MCF 10A (cell line): ENCODE measurements around the gene SPACA5. TPM values are rescaled to one million over a fixed set of nuclear protein-coding genes. Genes with fewer than 3 reads are reported as not detected.
"Not testable (repeated sequence)": the region's sequence is repeated elsewhere in the genome, so short reads cannot be mapped to it uniquely, and the experiment has no call there.

Source experiments
- BruUV-seq: library from RNA; stranded (reverse); fragments of 400-500 nt; replicated peaks from 2 replicates; lab custom pipeline; 2021; lab: Mats Ljungman, UMichigan
- CTCF ChIA-PET: fragments of 300-600 bp; sonication (Branson Sonifier 250); formaldehyde crosslinking; extraction: SDS; loops from one replicate; lab custom pipeline; 2021; ENCODE audit warnings: antibody characterized with exemption, inconsistent platforms; lab: Yijun Ruan, JAX
- POLR2A ChIA-PET: fragments of 300-600, 350-650 bp; sonication (Branson Sonifier 250); formaldehyde crosslinking; extraction: SDS; loops from one replicate; lab custom pipeline; 2020; ENCODE audit warnings: antibody characterized with exemption, inconsistent platforms; lab: Yijun Ruan, JAX
- DNase-seq: peaks from one replicate; pipeline ENCODE4 v3.0.0-alpha.2; 2018; ENCODE audit not compliant: unreplicated experiment
- H3K27ac Mint-ChIP-seq: one replicate; pipeline ENCODE4 v1.8.0; 2022; ENCODE audit warnings: mild to moderate bottlenecking, low read depth, mixed read lengths; ENCODE audit not compliant: unreplicated experiment
- H3K27me3 Mint-ChIP-seq: one replicate; pipeline ENCODE4 v1.8.0; 2022; ENCODE audit warnings: mixed read lengths; ENCODE audit not compliant: insufficient read depth, unreplicated experiment
- H3K36me3 Mint-ChIP-seq: one replicate; pipeline ENCODE4 v1.8.0; 2022; ENCODE audit warnings: mild to moderate bottlenecking, moderate library complexity, mixed read lengths; ENCODE audit not compliant: insufficient read depth, unreplicated experiment
- H3K4me1 Mint-ChIP-seq: one replicate; pipeline ENCODE4 v1.8.0; 2022; ENCODE audit warnings: mixed read lengths; ENCODE audit not compliant: insufficient read depth, unreplicated experiment
- H3K4me3 Mint-ChIP-seq: one replicate; pipeline ENCODE4 v1.8.0; 2022; ENCODE audit warnings: mild to moderate bottlenecking, moderate library complexity, mixed read lengths; ENCODE audit not compliant: unreplicated experiment
- H3K9me3 Mint-ChIP-seq: one replicate; pipeline ENCODE4 v1.8.0; 2022; ENCODE audit warnings: mixed read lengths; ENCODE audit not compliant: unreplicated experiment
- CTCF ChIP-seq: fragments of 200-600 bp; IDR thresholded peaks from one replicate; pipeline ENCODE4 v1.8.0; 2022; ENCODE audit warnings: antibody characterized with exemption, mild to moderate bottlenecking; ENCODE audit not compliant: unreplicated experiment
- intact Hi-C: fragments of 100-400 bp; cut with micrococcal nuclease; formaldehyde crosslinking; loops from 2 replicates; pipeline ENCODE4 v1.14.1; 2022
- total RNA-seq: library from RNA; stranded (reverse); gene quantifications from 2 replicates; pipeline ENCODE4 v1.2.3, GENCODE V29; 2022

Gene SPACA5
- total RNA-seq, 1 experiment from 2014 or later = not detected

GRCh38 chrX:48021026-48021900 lies 14.5 kb downstream of the SPACA5 start:
- H3K36me3 Mint-ChIP-seq = no peaks in the 10 kb centered on the region
- H3K4me1 Mint-ChIP-seq = peaks cover 5% of the 10 kb centered on the region
- peak; percentile 73 for DNase-seq
- no peak for TF ChIP-seq CTCF
- POLR2A ChIA-PET = interaction anchor here (1.0 to 1.2 kb wide), 2 partner anchors 185 to 205 kb away, joined by 5 to 7 read pairs; no protein-coding TSS in a partner anchor
- no peaks in the 10 kb centered on the region for H3K9me3 Mint-ChIP-seq
- CTCF ChIA-PET = interaction anchor here (0.8 kb wide), 1 partner anchor 139 kb away, joined by 4 read pairs; no protein-coding TSS in a partner anchor
- intact Hi-C loops = loop anchor here (10.0 kb wide), 1 partner anchor 826 kb away; the partner anchor contains the start of gene UBA1
- no TSS peak for BruUV-seq
- peak overlapping the region; percentile 89 for H3K4me3 Mint-ChIP-seq
- peak overlapping the region; percentile 96 for H3K27ac Mint-ChIP-seq
- no peaks in the 10 kb centered on the region for H3K27me3 Mint-ChIP-seq

- ChIA-PET CTCF (no interaction called here), POLR2A (no interaction called here)
- intact Hi-C loops = loop anchor here (10.0 kb wide), 1 partner anchor 827 kb away; the partner anchor contains the start of gene UBA1
- Mint-ChIP-seq H3K9me3 (no peaks in the 10 kb centered on the region), H3K4me1 (peaks cover 5% of the 10 kb centered on the region), H3K27me3 (no peaks in the 10 kb centered on the region), H3K4me3 (peak overlapping the region; percentile 89), H3K27ac (peak overlapping the region; percentile 96), H3K36me3 (no peaks in the 10 kb centered on the region)
- TF ChIP-seq CTCF = no peak
- BruUV-seq = no TSS peak
- DNase-seq = no peak
These were observed 15.3 kb downstream of the SPACA5 start for GRCh38 chrX:48022100-48022499.

- Mint-ChIP-seq H3K27me3 (no peaks in the 10 kb centered on the region), H3K4me1 (peaks cover 5% of the 10 kb centered on the region), H3K27ac (no peak overlapping the region), H3K9me3 (no peaks in the 10 kb centered on the region), H3K36me3 (no peaks in the 10 kb centered on the region), H3K4me3 (no peak overlapping the region)
- no peak for DNase-seq
- no peak for TF ChIP-seq CTCF
- ChIA-PET POLR2A (no interaction called here), CTCF (no interaction called here)
- BruUV-seq = no TSS peak
- intact Hi-C loops = loop anchor here (10.0 kb wide), 1 partner anchor 828 kb away; the partner anchor contains the start of gene UBA1
These were observed 15.9 kb downstream of the SPACA5 start for GRCh38 chrX:48022738-48023137.

GRCh38 chrX:48025561-48025960 lies 18.8 kb downstream of the SPACA5 start:
- H3K27me3 Mint-ChIP-seq = no peaks in the 10 kb centered on the region
- ChIA-PET POLR2A (interaction anchor here (0.7 kb wide), 1 partner anchor 9 kb away, joined by 3 read pairs; no protein-coding TSS in a partner anchor), CTCF (interaction anchor here (0.6 to 2.1 kb wide), 4 partner anchors 23 to 490 kb away, joined by 3 to 14 read pairs (median 4); no protein-coding TSS in a partner anchor)
- H3K27ac Mint-ChIP-seq = no peak overlapping the region
- no peak overlapping the region for H3K4me3 Mint-ChIP-seq
- TF ChIP-seq CTCF = peak; percentile 42
- no peaks in the 10 kb centered on the region for H3K9me3 Mint-ChIP-seq
- no peaks in the 10 kb centered on the region for H3K36me3 Mint-ChIP-seq
- BruUV-seq = no TSS peak
- peaks cover 5% of the 10 kb centered on the region for H3K4me1 Mint-ChIP-seq
- intact Hi-C loops = loop anchor here (1.0 to 10.0 kb wide), 6 partner anchors 33 to 831 kb away; partner anchors contain the start of genes ARAF, UBA1, UXT and ZNF81
- peak; percentile 76 for DNase-seq

- H3K4me1 Mint-ChIP-seq, DNase-seq, H3K27ac Mint-ChIP-seq, H3K4me3 Mint-ChIP-seq, H3K36me3 Mint-ChIP-seq, H3K9me3 Mint-ChIP-seq, H3K27me3 Mint-ChIP-seq, BruUV-seq, POLR2A ChIA-PET: not testable (repeated sequence)
- intact Hi-C loops = loop anchor here (5.0 to 10.0 kb wide), 5 partner anchors 35 to 833 kb away; partner anchors contain the start of genes ARAF, UBA1 and UXT
- CTCF ChIA-PET = interaction anchor here (0.5 to 2.1 kb wide), 22 partner anchors 11 to 988 kb away, joined by 3 to 20 read pairs (median 4); no protein-coding TSS in a partner anchor
These were observed 20.8 kb downstream of the SPACA5 start for GRCh38 chrX:48027545-48027944.
